Putamen (tissue), 1 donor: Measurements from ENCODE around the gene VDAC1.

Experiments used
- DNase-seq: peaks from one replicate; pipeline ENCODE4 v3.0.0-alpha.2; 2016; ENCODE audit warnings: low spot score

The VDAC1 gene

DNA sequence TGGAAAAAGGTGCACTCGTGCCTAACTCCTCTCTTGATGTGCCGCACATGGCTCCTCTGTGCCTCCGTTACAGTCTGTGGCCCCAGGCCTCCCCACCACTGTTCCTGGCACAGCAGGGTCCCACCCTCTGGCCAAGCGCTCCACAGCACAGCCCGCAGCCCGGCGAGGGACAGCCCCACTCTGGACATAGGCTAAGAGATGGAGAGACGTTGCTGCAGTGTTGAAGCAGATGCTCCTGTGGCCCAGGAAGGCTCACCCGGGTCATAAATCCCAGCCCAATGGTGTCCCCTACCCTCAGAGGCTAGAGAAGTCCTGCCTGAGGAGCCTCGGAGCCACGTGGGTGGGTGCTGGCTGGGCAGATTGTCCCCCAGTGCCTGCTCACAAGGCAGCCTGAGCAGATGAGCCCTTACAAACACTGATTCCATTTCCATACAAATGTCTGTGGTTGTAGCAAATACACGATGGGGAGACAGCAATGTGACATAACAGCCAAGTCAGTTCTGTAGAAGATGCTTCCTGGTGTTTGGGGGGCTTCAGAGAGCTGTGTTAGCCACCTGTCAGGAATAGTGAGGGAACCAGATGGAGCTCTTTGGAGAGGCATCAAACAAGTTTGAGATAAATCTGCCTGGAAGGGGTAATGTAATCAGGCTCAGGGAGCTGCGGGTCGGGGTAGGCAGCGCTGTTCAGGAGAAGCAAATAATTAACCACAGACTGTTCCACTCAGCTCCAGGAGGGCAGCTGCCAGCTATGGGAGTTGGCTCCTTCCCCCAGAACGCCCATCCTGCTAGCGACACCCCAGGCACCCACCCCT is 78.1 kb downstream of the VDAC1 start:
- DNase-seq = no peak

DNA sequence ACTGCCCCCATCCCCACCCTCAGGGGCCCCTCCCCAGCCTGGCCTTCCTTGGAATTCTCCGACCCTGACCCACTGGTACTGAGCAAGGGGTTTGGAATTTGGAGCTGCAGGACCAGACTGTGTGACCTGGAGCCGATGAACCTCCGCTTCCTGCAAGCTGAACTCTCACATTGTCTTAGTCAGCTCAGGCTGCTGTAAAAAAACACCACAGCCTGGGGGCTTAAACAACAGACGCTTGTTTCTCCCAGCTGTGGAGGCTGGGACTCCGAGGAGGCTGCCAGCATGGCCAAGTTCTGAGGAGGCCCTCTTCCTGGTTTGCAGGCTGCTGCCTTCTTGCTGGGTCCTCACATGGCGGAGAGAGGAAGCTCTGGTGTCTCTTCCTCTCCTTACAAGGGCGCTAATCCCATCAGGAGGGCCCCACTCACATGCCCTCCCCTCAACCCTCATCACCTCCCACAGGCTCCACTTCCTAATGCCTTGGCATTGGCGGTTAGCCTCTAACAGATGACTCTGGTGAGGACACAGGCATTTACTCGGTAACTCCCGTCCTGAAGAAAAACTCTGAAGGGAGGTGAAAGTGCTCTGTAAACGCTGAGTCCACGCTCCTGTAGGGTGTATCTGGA is 78.8 kb downstream of the VDAC1 start:
- no peak for DNase-seq

DNA sequence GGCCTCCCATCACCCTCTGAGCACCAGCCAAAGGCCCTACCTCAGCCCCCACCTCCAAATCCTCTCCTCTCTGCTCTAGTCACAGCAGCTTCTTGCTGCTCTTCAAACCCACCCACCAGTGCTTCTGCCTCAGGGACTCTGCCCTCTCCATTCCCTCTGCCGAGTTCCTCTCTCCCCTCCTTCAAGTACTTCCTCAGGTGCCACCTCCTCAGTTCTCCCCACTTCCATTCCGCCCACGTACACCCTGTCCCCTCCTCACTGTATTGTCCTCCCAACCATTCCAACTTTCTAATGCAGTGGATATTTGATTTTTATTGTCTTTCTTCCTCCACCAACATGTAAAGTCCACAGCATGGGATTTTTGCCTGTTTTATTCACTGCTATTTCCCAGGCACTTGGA is 79.5 kb downstream of the VDAC1 start:
- DNase-seq = no peak

DNA sequence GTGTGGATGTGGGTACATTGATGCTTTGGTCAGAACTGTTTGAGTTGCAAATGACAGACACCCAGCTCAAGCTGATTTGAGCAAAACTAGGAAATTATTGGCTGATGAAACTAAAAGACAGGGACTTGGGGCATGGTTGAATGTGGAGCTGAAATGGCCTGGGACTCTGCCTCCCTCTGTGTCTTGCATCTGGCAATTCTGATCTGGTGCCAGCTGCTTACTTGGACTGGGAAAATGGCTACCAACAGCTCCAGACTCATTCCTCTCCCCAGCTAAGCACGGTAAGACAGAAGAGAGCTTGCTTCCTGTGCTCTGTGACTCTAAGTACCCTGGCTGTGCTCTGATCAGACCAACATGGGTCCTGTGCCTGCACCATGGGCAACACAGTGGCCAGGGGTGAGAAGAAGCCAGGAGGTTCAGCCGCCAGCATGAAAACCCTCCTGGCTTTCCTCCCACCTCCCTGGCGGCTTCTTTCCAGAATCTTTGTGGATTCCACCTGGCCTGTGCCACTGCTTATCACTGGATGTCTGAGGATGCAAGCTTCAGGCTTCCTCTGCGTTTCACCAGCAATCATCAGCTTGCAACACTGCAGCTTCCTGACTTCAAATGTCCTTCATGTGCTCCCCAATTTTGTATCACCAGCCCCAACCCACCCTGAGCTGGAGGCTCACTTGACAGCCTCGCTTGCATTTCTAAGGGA is 80.4 kb downstream of the VDAC1 start:
- DNase-seq = no peak

DNA sequence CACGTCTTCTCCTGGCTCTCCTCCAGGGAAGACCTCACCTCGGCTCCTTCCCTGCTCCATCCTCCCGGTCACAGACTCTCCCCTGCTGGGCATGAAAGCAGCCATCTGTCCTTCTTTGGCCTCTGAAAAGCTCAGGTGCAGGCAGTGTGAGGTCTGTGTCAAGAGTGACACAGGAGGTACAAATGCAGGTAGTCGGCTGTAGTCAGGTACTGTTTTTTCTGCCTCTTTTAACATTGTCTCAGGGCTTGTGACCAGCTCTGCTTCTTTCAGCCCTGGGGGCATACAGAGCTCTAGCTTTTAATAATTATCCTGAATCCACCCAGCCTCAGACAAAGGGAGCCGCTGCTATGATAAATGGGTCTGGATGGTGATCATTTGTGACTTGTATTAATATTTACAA is 82.8 kb downstream of the VDAC1 start:
- DNase-seq = no peak
